HG03025 (cell line): Measurements from ENCODE around the gene RCBTB1.
"Not testable (repeated sequence)": the region's sequence is repeated elsewhere in the genome, so short reads cannot be mapped to it uniquely, and the experiment has no call there.

ENCODE experiments used
- ATAC-seq: cut with Tn5 transposase; IDR thresholded peaks from one replicate; pipeline ENCODE4 v1.9.1; 2021; ENCODE audit warnings: mild to moderate bottlenecking, moderate library complexity; ENCODE audit not compliant: unreplicated experiment, low FRiP score

The RCBTB1 gene

GRCh38 chr13:49524740-49525501 lies 60.4 kb downstream of the RCBTB1 start:
- ATAC-seq: no peak

GRCh38 chr13:49521224-49521623 lies 64.1 kb downstream of the RCBTB1 start:
- no peak for ATAC-seq

GRCh38 chr13:49517461-49517860 lies 67.9 kb downstream of the RCBTB1 start:
- ATAC-seq: no peak

GRCh38 chr13:49516467-49516866 lies 68.9 kb downstream of the RCBTB1 start:
- no peak for ATAC-seq

GRCh38 chr13:49512578-49512977 lies 72.8 kb downstream of the RCBTB1 start:
- ATAC-seq: no peak

- ATAC-seq: no peak
These were observed 81.4 kb downstream of the RCBTB1 start for GRCh38 chr13:49503951-49504350.

- ATAC-seq: no peak
These were observed 82.4 kb downstream of the RCBTB1 start for GRCh38 chr13:49502954-49503353.

- no peak for ATAC-seq
These were observed 85.3 kb downstream of the RCBTB1 start for GRCh38 chr13:49499889-49500660.

GRCh38 chr13:49498206-49498605 lies 87.2 kb downstream of the RCBTB1 start:
- ATAC-seq: no peak

GRCh38 chr13:49497272-49497671 lies 88.1 kb downstream of the RCBTB1 start:
- ATAC-seq: no peak

- ATAC-seq: not testable (repeated sequence)
These were observed 88.5 kb downstream of the RCBTB1 start for GRCh38 chr13:49496837-49497236.

- ATAC-seq: peak; percentile 73
These were observed 89.3 kb downstream of the RCBTB1 start, which contains the start of gene PHF11 for GRCh38 chr13:49495783-49496762. TSS of gene PHF11 (plus strand) at chr13:49495953. CDS start at chr13:49496002, 49 bp downstream.

- no peak for ATAC-seq
These were observed 90.7 kb downstream of the RCBTB1 start for GRCh38 chr13:49494645-49495044.

- ATAC-seq: no peak
These were observed 96.8 kb downstream of the RCBTB1 start for GRCh38 chr13:49488563-49488962.
